Measurements from ENCODE around the gene TAF10. TPM values are rescaled to one million over a fixed set of nuclear protein-coding genes. Genes with fewer than 3 reads are reported as not detected.

Gene TAF10
- total and polyA plus RNA-seq, 8 donors: 15.8 to 234 (median 157) TPM

DNA sequence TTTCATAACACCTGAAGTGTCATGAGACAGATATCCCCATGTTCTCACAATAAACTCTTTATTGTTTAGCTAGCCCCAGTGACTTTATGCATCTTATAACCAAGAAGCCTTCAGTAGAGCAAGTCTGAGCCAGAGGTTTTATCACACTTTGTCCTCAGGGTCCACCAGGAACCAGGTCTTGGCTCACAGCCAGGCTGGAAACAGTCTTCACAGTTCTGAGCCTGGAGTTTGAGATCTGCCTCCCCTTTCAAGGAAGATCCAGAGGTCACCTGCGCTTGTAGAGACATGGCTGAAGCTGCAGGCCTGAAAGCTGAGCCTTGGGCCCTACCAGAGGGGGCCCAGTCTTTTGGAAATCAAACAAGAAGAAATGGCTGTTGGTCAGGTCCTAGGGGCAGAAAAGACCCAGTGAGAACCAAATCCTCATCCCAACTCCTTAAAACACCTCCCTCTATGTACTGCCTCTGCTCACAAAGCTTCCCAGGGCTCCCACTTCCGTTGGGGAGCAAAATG is 12.1 kb downstream of the TAF10 start:
- peaks cover 17 to 82% (median 60%) of the 10 kb centered on the region in 4 donors for H3K4me1 ChIP-seq
- no peak overlapping the region for H3K4me3 ChIP-seq
- DNase-seq: no peak
- no peaks in the 10 kb centered on the region for H3K27me3 ChIP-seq
- TF ChIP-seq POLR2AphosphoS5 (IDR thresholded peaks at IDR 0.05): no peak
- TF ChIP-seq, protein P1, sequence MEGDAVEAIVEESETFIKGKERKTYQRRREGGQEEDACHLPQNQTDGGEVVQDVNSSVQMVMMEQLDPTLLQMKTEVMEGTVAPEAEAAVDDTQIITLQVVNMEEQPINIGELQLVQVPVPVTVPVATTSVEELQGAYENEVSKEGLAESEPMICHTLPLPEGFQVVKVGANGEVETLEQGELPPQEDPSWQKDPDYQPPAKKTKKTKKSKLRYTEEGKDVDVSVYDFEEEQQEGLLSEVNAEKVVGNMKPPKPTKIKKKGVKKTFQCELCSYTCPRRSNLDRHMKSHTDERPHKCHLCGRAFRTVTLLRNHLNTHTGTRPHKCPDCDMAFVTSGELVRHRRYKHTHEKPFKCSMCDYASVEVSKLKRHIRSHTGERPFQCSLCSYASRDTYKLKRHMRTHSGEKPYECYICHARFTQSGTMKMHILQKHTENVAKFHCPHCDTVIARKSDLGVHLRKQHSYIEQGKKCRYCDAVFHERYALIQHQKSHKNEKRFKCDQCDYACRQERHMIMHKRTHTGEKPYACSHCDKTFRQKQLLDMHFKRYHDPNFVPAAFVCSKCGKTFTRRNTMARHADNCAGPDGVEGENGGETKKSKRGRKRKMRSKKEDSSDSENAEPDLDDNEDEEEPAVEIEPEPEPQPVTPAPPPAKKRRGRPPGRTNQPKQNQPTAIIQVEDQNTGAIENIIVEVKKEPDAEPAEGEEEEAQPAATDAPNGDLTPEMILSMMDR (IDR thresholded peaks at IDR 0.05): no peak
- no peak for TF ChIP-seq EP300 (IDR thresholded peaks at IDR 0.05)
- TF ChIP-seq POLR2A (IDR thresholded peaks at IDR 0.05): no peak
- no peak overlapping the region for H3K27ac ChIP-seq
- no peaks in the 10 kb centered on the region for H3K9me3 ChIP-seq
- intact Hi-C loops (cut with DNase I; ENCODE audit: low total_unique reads): loop anchor here (10.0 kb wide), 1 partner anchor 85 kb away; the partner anchor contains the start of gene MRPL17
- whole genome bisulfite sequencing, 5 donors: 81 to 88% (median 87%) methylated on average over 2 of the region's 2 CpGs
- peaks cover 33 to 66% (median 57%) of the 10 kb centered on the region in 4 donors for H3K36me3 ChIP-seq

DNA sequence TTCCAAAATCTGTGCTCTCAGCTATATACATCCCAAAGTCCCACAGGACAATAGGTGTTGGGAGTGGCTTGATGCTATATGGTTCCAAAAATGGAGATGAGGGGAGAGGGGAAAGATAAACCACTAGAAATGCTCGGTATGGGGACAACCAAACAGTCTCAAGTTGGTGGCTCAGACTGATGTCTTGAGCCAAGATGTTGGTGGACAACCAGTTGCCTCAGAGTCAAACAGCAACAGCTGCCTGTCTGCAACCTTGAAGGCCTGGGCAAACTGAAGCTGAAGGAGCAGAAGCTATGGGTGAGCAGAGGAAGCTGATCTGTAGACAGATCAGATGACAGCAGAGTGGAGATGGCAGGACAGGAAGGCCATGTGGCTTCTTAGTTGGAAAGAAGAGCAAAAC is 12.6 kb downstream of the TAF10 start:
- H3K4me3 ChIP-seq: no peak overlapping the region
- 67 to 88% (median 76%) methylated on average over 1 of the region's 1 CpG for WGBS, 5 donors
- no peak for DNase-seq
- no peak for TF ChIP-seq POLR2A (IDR thresholded peaks at IDR 0.05)
- no peak for TF ChIP-seq POLR2AphosphoS5 (IDR thresholded peaks at IDR 0.05)
- TF ChIP-seq, protein P1 (IDR thresholded peaks at IDR 0.05): no peak
- H3K27ac ChIP-seq: peak overlapping the region in 1 of 5 donors; percentile 75
- peaks cover 13 to 79% (median 56%) of the 10 kb centered on the region in 4 donors for H3K4me1 ChIP-seq
- peaks cover 33 to 70% (median 61%) of the 10 kb centered on the region in 4 donors for H3K36me3 ChIP-seq
- intact Hi-C loops (cut with DNase I; ENCODE audit: low total_unique reads): no loop called here
- H3K9me3 ChIP-seq: no peaks in the 10 kb centered on the region
- H3K27me3 ChIP-seq: no peaks in the 10 kb centered on the region

DNA sequence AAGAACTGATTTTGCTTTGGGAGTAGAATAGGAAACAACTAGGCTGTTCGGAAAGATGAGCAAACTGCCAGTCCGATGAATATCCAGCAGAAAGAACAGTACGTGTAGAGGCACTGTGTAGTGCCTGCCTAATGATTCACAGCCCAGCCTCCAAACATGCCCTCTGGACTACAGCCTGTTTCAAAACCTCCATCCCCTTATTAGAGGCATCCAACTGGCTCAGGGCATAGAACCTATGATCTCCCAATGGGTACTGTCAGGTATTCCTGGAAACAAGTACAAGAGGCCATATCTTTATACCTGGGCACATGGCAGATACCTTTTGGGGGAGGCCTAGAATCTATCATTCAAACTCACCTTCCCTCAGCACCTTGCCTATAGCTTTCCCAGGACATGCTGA is 13.5 kb downstream of the TAF10 start:
- no peak overlapping the region for H3K4me3 ChIP-seq
- no peaks in the 10 kb centered on the region for H3K27me3 ChIP-seq
- 86 to 93% (median 90%) methylated on average over 3 of the region's 3 CpGs for WGBS, 5 donors
- no peak for TF ChIP-seq POLR2A (IDR thresholded peaks at IDR 0.05)
- TF ChIP-seq, protein P1 (IDR thresholded peaks at IDR 0.05): no peak
- TF ChIP-seq EP300 (IDR thresholded peaks at IDR 0.05): no peak
- no peak for TF ChIP-seq POLR2AphosphoS5 (IDR thresholded peaks at IDR 0.05)
- peak overlapping the region in 2 of 5 donors; percentile 26 to 75 for H3K27ac ChIP-seq
- H3K4me1 ChIP-seq: peaks cover 13 to 84% (median 55%) of the 10 kb centered on the region in 4 donors
- intact Hi-C loops (cut with DNase I; ENCODE audit: low total_unique reads): no loop called here
- peaks cover 33 to 78% (median 67%) of the 10 kb centered on the region in 4 donors for H3K36me3 ChIP-seq
- no peak for DNase-seq
- no peaks in the 10 kb centered on the region for H3K9me3 ChIP-seq

DNA sequence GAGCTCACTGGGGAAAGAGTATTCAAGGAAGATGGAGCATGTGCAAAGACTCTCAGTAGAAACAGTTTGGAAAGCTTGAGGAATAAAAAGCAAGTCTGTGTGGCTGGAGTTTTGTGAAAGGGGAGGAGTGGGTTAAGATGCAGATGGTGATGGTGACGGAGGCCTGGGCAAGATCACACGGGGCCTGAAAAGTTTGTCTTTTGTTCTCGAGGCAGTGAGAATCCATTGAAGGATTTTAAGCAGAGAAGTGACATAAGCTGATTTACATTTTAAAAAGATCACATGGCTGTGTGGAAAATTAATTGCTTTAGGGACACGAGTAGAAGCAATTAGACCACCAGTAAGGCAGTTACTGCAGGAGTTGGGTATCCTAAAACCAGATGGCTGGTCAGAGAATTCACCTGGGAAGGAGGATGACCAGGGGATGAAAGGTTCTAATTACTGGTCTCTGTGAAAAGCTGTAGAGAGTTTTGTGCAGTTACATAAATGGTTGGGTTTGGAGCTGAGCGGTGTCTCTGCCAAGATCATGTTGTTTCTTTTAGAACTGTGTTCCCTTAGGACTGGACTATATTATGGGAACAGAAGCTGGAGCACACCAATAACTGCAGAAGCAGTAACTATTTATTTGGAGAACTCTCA is 15.7 kb downstream of the TAF10 start:
- WGBS, 5 donors: 51 to 81% (median 74%) methylated on average over 5 of the region's 5 CpGs
- Histone ChIP-seq H3K36me3 (peaks cover 33 to 94% (median 79%) of the 10 kb centered on the region in 4 donors), H3K27me3 (no peaks in the 10 kb centered on the region), H3K9me3 (no peaks in the 10 kb centered on the region), H3K27ac (peak overlapping the region in 4 of 5 donors; percentile 20 to 75 (median 30)), H3K4me3 (no peak overlapping the region), H3K4me1 (peaks cover 0 to 69% (median 39%) of the 10 kb centered on the region in 4 donors)
- DNase-seq: no peak
- intact Hi-C loops (cut with DNase I; ENCODE audit: low total_unique reads): no loop called here
- TF ChIP-seq POLR2AphosphoS5 (IDR thresholded peaks at IDR 0.05) (no peak), POLR2A (IDR thresholded peaks at IDR 0.05) (no peak), EP300 (IDR thresholded peaks at IDR 0.05) (no peak)
- TF ChIP-seq, protein P1 (IDR thresholded peaks at IDR 0.05): no peak

All from stomach (tissue), 9 donors.